Measurements from ENCODE around the gene GLB1L.
"Not testable (repeated sequence)": the region's sequence is repeated elsewhere in the genome, so short reads cannot be mapped to it uniquely, and the experiment has no call there.

GLB1L gene

GRCh38 chr2:219281588-219281987 lies 36.3 kb upstream of the GLB1L start:
- DNase-seq (ENCODE audit: low read depth in 2 of 3, low spot score in 2 of 3): no peak

GRCh38 chr2:219280651-219281050 lies 35.4 kb upstream of the GLB1L start:
- no peak for DNase-seq (ENCODE audit: low read depth in 2 of 3, low spot score in 2 of 3)

- DNase-seq (ENCODE audit: low read depth in 2 of 3, low spot score in 2 of 3): no peak
These were observed 34.8 kb upstream of the GLB1L start for GRCh38 chr2:219279916-219280516.

- DNase-seq (ENCODE audit: low read depth in 2 of 3, low spot score in 2 of 3): peak; percentile 92 to 99 (median 94)
These were observed 34.1 kb upstream of the GLB1L start, which contains the start of gene DNAJB2 for GRCh38 chr2:219279151-219279915. Gene DNAJB2 (plus strand): TSS chr2:219279366. CDS start chr2:219279834, 468 bp downstream.

- DNase-seq (ENCODE audit: low read depth in 2 of 3, low spot score in 2 of 3): no peak
These were observed 33.5 kb upstream of the GLB1L start for GRCh38 chr2:219278655-219279150.

GRCh38 chr2:219277703-219278654 lies 32.7 kb upstream of the GLB1L start:
- peak in 2 of 3 experiments; percentile 58 to 62 for DNase-seq (ENCODE audit: low read depth in 2 of 3, low spot score in 2 of 3)

GRCh38 chr2:219274361-219274921 lies 29.2 kb upstream of the GLB1L start:
- DNase-seq (ENCODE audit: low read depth in 2 of 3, low spot score in 2 of 3): no peak

GRCh38 chr2:219273937-219274336 lies 28.7 kb upstream of the GLB1L start:
- DNase-seq (ENCODE audit: low read depth in 2 of 3, low spot score in 2 of 3): no peak

- DNase-seq (ENCODE audit: low read depth in 2 of 3, low spot score in 2 of 3): no peak
These were observed 27.8 kb upstream of the GLB1L start for GRCh38 chr2:219272995-219273394.

- no peak for DNase-seq (ENCODE audit: low read depth in 2 of 3, low spot score in 2 of 3)
These were observed 27.1 kb upstream of the GLB1L start for GRCh38 chr2:219272356-219272755.

- no peak for DNase-seq (ENCODE audit: low read depth in 2 of 3, low spot score in 2 of 3)
These were observed 25.8 kb upstream of the GLB1L start for GRCh38 chr2:219271021-219271420.

- DNase-seq (ENCODE audit: low read depth in 2 of 3, low spot score in 2 of 3): no peak
These were observed 24.8 kb upstream of the GLB1L start for GRCh38 chr2:219270055-219270372.

GRCh38 chr2:219269362-219270054 lies 24.3 kb upstream of the GLB1L start:
- DNase-seq (ENCODE audit: low read depth in 2 of 3, low spot score in 2 of 3): no peak

- no peak for DNase-seq (ENCODE audit: low read depth in 2 of 3, low spot score in 2 of 3)
These were observed 23.1 kb upstream of the GLB1L start for GRCh38 chr2:219268294-219268693.

- DNase-seq (ENCODE audit: low read depth in 2 of 3, low spot score in 2 of 3): no peak
These were observed 21.6 kb upstream of the GLB1L start for GRCh38 chr2:219266886-219267285.

- no peak for DNase-seq (ENCODE audit: low read depth in 2 of 3, low spot score in 2 of 3)
These were observed 21.0 kb upstream of the GLB1L start for GRCh38 chr2:219266232-219266631.

- no peak for DNase-seq (ENCODE audit: low read depth in 2 of 3, low spot score in 2 of 3)
These were observed 16.0 kb upstream of the GLB1L start for GRCh38 chr2:219261024-219261855.

GRCh38 chr2:219258942-219259341 lies 13.7 kb upstream of the GLB1L start:
- not testable (repeated sequence) for DNase-seq (ENCODE audit: low read depth in 2 of 3, low spot score in 2 of 3)

GRCh38 chr2:219254590-219255201 lies 9.5 kb upstream of the GLB1L start:
- peak in 1 of 3 experiments; percentile 37 for DNase-seq (ENCODE audit: low read depth in 2 of 3, low spot score in 2 of 3)
